Lung (tissue), 12 donors: Measurements from ENCODE around the gene NRROS. TPM values are rescaled to one million over a fixed set of nuclear protein-coding genes. Genes with fewer than 3 reads are reported as not detected.

Experiments used
- ATAC-seq: fragments of 200-7000 bp; cut with Tn5 transposase; one replicate; pipeline ENCODE4 v1.9.1; 2020; ENCODE audit warnings: moderate number of reproducible peaks; ENCODE audit not compliant: insufficient read depth, low FRiP score
- DNase-seq, 3 donors: peaks; one replicate each; pipeline ENCODE4 v3.0.0-alpha.2; 2013 to 2017
- H3K27ac ChIP-seq, 2 donors: one replicate each; pipeline ENCODE4 v1.5.1; 2013; ENCODE audit warnings: mild to moderate bottlenecking in 2 of 2, moderate library complexity in 2 of 2, control low read depth in 1 of 2, inconsistent platforms in 1 of 2, low read depth in 1 of 2, low read length in 1 of 2
- H3K27me3 ChIP-seq, 3 donors: one replicate each; pipeline ENCODE4 v1.5.1; 2013; ENCODE audit warnings: low read length in 2 of 3; ENCODE audit not compliant: control insufficient read depth in 3 of 3, insufficient read depth in 3 of 3
- H3K36me3 ChIP-seq, 4 donors: one replicate each; pipeline ENCODE4 v1.5.1; 2013; ENCODE audit warnings: low read length in 4 of 4, mild to moderate bottlenecking in 1 of 4, moderate library complexity in 1 of 4; ENCODE audit not compliant: control insufficient read depth in 4 of 4, insufficient read depth in 4 of 4
- H3K4me1 ChIP-seq, 5 donors: one replicate each; pipeline ENCODE4 v1.5.1; 2013; ENCODE audit warnings: low read length in 5 of 5, mild to moderate bottlenecking in 2 of 5, moderate library complexity in 1 of 5; ENCODE audit not compliant: control insufficient read depth in 5 of 5, insufficient read depth in 5 of 5
- H3K4me3 ChIP-seq: one replicate; pipeline ENCODE4 v1.5.1; 2013; ENCODE audit warnings: mild to moderate bottlenecking, control low read depth, moderate library complexity
- H3K9ac ChIP-seq, 2 donors: one replicate each; pipeline ENCODE4 v1.5.1; 2013; ENCODE audit warnings: low read length in 2 of 2, control low read depth in 1 of 2; ENCODE audit not compliant: insufficient read depth in 1 of 2
- H3K9me3 ChIP-seq, 4 donors: one replicate each; pipeline ENCODE4 v1.5.1; 2013; ENCODE audit warnings: low read length in 3 of 4, mild to moderate bottlenecking in 1 of 4, moderate library complexity in 1 of 4; ENCODE audit not compliant: control insufficient read depth in 4 of 4, insufficient read depth in 3 of 4
- WGBS, 2 donors: extraction: QIAGEN DNeasy Blood & Tissue Kit; methylation state at CpG; one replicate each; pipeline ENCODE4 v1.1.7; 2013; 5-methylcytosine and 5-hydroxymethylcytosine counted together
- polyA plus RNA-seq, 2 donors: library from polyadenylated mRNA; stranded (reverse); fragments of 200-250 nt; gene quantifications; one replicate each; pipeline ENCODE4 v1.2.1, GENCODE V29; 2013
- total RNA-seq, 2 donors: library from RNA; depleted of rRNA in 1 of 2; stranded (reverse); fragments of >200 nt in 1 of 2; gene quantifications; one replicate each; pipeline ENCODE4 v1.2.1, GENCODE V29; 2014 to 2021
- TF ChIP-seq, protein P1 (sequence below): IDR thresholded peaks from 2 replicates; pipeline ENCODE4 v1.5.1; 2012; ENCODE audit warnings: mild to moderate bottlenecking; ENCODE audit errors: control extremely low read depth, extremely low read depth
- donor health status: control.
- donor health status: control.
- donor health status: Bipolar disorder and iron deficiency.
- donor health status: healthy.
- donor health status: DM: yes; HTN: yes; CAD: no.

Gene NRROS
- total and polyA plus RNA-seq, 4 donors = 6.6 to 17.6 (median 13.0) TPM

DNA sequence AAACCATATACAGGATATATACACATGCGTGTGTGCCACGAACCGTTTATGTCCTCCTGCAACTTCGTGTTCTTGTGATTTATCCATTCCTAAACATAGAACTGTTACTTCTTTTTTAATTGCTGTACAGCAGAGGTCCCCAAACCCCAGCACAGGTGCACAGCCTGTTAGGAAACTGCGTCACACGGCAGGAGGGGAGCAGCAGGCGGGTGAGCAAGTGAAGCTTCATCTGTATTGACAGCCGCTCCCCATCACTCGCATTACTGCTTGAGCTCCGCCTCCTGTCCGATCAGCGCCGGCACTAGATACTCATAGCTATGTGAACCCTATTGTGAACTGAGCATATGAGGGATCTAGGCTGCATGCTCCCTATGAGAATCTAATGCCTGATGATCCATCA, 34.9 kb upstream of the NRROS start:
- no peak overlapping the region for H3K4me3 ChIP-seq
- ATAC-seq (no peak), DNase-seq (no peak)
- no peak overlapping the region for H3K27ac ChIP-seq
- H3K36me3 ChIP-seq = no peaks in the 10 kb centered on the region
- peaks cover 0 to 2% (median 0%) of the 10 kb centered on the region in 4 donors for H3K9me3 ChIP-seq
- no peak overlapping the region for H3K9ac ChIP-seq
- no peaks in the 10 kb centered on the region for H3K4me1 ChIP-seq
- TF ChIP-seq, protein P1, sequence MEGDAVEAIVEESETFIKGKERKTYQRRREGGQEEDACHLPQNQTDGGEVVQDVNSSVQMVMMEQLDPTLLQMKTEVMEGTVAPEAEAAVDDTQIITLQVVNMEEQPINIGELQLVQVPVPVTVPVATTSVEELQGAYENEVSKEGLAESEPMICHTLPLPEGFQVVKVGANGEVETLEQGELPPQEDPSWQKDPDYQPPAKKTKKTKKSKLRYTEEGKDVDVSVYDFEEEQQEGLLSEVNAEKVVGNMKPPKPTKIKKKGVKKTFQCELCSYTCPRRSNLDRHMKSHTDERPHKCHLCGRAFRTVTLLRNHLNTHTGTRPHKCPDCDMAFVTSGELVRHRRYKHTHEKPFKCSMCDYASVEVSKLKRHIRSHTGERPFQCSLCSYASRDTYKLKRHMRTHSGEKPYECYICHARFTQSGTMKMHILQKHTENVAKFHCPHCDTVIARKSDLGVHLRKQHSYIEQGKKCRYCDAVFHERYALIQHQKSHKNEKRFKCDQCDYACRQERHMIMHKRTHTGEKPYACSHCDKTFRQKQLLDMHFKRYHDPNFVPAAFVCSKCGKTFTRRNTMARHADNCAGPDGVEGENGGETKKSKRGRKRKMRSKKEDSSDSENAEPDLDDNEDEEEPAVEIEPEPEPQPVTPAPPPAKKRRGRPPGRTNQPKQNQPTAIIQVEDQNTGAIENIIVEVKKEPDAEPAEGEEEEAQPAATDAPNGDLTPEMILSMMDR = no peak
- 40 to 60% methylated on average over 13 of the region's 13 CpGs for WGBS, 2 donors
- H3K27me3 ChIP-seq = no peaks in the 10 kb centered on the region

DNA sequence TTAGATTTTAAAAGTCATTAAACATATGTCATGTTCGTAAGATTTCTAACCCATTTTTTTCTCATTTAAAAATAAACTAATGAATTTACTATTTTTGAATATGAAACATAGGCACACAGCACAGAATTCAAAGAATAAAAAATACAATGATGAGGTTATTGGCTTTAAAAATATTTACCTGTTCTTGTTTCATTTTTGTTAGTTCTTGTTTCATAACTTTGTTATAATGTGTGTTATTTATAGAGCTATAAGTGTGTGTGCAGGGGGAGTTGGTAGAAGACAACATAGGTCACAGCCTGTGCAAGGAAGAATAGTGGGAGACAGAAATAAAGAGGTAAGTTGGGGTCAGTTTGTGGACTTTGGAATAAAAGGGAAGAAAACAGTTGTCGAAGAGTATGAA, 30.8 kb upstream of the NRROS start:
- Histone ChIP-seq H3K9ac (no peak overlapping the region), H3K9me3 (peaks cover 0 to 2% (median 0%) of the 10 kb centered on the region in 4 donors), H3K27me3 (no peaks in the 10 kb centered on the region), H3K4me3 (no peak overlapping the region), H3K36me3 (no peaks in the 10 kb centered on the region), H3K4me1 (peaks cover 0 to 4% (median 0%) of the 10 kb centered on the region in 5 donors), H3K27ac (no peak overlapping the region)
- ATAC-seq (no peak), DNase-seq (no peak)
- WGBS, 2 donors = 96 to 97% methylated on average over 2 of the region's 2 CpGs
- TF ChIP-seq, protein P1 = no peak

DNA sequence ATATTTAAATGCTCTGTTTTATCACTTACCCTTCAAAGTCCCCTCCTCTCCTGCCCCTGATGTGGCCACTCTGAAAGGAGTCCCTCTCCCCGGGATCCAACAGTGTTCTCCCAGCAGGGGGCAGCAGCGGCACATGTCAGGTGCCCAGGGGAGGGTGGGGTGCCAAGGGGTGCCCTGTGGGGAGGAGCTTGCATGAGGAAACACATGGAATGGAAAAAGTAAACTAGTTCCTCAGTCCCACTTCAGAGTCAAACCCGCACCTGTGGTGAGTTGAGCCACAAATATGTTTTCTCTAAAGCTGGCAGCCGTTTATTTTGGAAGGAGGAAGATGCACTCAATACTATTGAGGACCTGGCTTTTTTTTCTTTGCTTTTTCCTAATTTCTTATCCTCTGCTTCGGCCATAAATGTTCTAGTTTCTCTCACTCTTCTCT, 30.1 kb upstream of the NRROS start:
- peak; percentile 75 to 84 (median 78) for DNase-seq
- Histone ChIP-seq H3K36me3 (no peaks in the 10 kb centered on the region), H3K27me3 (no peaks in the 10 kb centered on the region), H3K4me1 (peaks cover 0 to 4% (median 0%) of the 10 kb centered on the region in 5 donors), H3K9me3 (peaks cover 0 to 2% (median 0%) of the 10 kb centered on the region in 4 donors), H3K4me3 (no peak overlapping the region), H3K9ac (no peak overlapping the region), H3K27ac (no peak overlapping the region)
- 5 to 9% methylated on average over 5 of the region's 5 CpGs for WGBS, 2 donors
- ATAC-seq = peak; percentile 93
- TF ChIP-seq, protein P1 = peak; percentile 74
